SU-DHL-6 (cell line): ENCODE data around the gene SLC43A1.

Source experiments
- H2AFZ ChIP-seq: fragments of 200-600 bp; sonication (generic); 2 replicates; pipeline ENCODE4 v1.6.1; 2014; ENCODE audit warnings: low read depth, mild to moderate bottlenecking, moderate library complexity, mixed read lengths, antibody characterized with exemption, low read length; ENCODE audit not compliant: severe bottlenecking
- H3F3A ChIP-seq: fragments of 200-600 bp; shearing (Covaris generic); 2 replicates; pipeline ENCODE4 v1.6.0; 2016; ENCODE audit warnings: antibody characterized with exemption, mild to moderate bottlenecking; ENCODE audit not compliant: insufficient read depth
- H3K27ac ChIP-seq: fragments of 200-600 bp; sonication (generic); 2 replicates; pipeline ENCODE4 v1.5.1; 2016; ENCODE audit warnings: low read depth, mild to moderate bottlenecking, low read length, moderate library complexity, mixed read lengths
- H3K27me3 ChIP-seq: fragments of 200-600 bp; sonication (generic), shearing (Covaris generic); 2 replicates; pipeline ENCODE4 v1.6.0; 2014; ENCODE audit warnings: mild to moderate bottlenecking, low read length
- H3K36me3 ChIP-seq: fragments of 200-600 bp; sonication (generic); 2 replicates; pipeline ENCODE4 v1.6.1; 2014; ENCODE audit warnings: mild to moderate bottlenecking, low read length, mixed read lengths
- H3K4me2 ChIP-seq: fragments of 300-600, 200-600 bp; shearing (Covaris generic), sonication (generic); 2 replicates; pipeline ENCODE4 v1.6.0; 2014; ENCODE audit warnings: low read length, low read depth, mild to moderate bottlenecking; ENCODE audit not compliant: poor library complexity, severe bottlenecking
- H3K4me3 ChIP-seq: fragments of 200-600 bp; sonication (generic); 2 replicates; pipeline ENCODE4 v1.5.1; 2014; ENCODE audit warnings: antibody characterized with exemption, low read length, mild to moderate bottlenecking, mixed read lengths; ENCODE audit not compliant: insufficient read depth, poor library complexity, severe bottlenecking
- H3K79me2 ChIP-seq: fragments of 200-600 bp; sonication (generic); 2 replicates; pipeline ENCODE4 v1.6.1; 2014; ENCODE audit warnings: mild to moderate bottlenecking, low read length, moderate library complexity; ENCODE audit not compliant: insufficient read depth
- H3K9ac ChIP-seq: fragments of 200-600 bp; sonication (generic); 2 replicates; pipeline ENCODE4 v1.7.0; 2014; ENCODE audit warnings: mild to moderate bottlenecking, low read length
- H3K9me2 ChIP-seq: fragments of 200-600 bp; sonication (generic); replicated peaks from 2 replicates; pipeline ENCODE4 v1.6.1; 2014; ENCODE audit warnings: low read length; ENCODE audit not compliant: insufficient read depth
- H3K9me3 ChIP-seq: fragments of 200-600 bp; sonication (generic); 2 replicates; pipeline ENCODE4 v1.6.1; 2014; ENCODE audit warnings: low read length, mixed read lengths; ENCODE audit not compliant: insufficient read depth
- H4K20me1 ChIP-seq: fragments of 200-600 bp; sonication (generic); 2 replicates; pipeline ENCODE4 v1.6.1; 2014; ENCODE audit warnings: low read depth, mild to moderate bottlenecking, antibody characterized with exemption, low read length, moderate library complexity, mixed read lengths
- CTCF ChIP-seq: fragments of 200-600 bp; sonication (generic); IDR thresholded peaks from one replicate; pipeline ENCODE4 v1.5.1; 2017; ENCODE audit warnings: antibody characterized with exemption, mild to moderate bottlenecking, low read length, moderate library complexity; ENCODE audit not compliant: insufficient read depth, poor library complexity, severe bottlenecking
- EZH2phosphoT487 ChIP-seq: fragments of 200-600 bp; sonication (generic), shearing (Covaris generic); conservative IDR thresholded peaks from 2 replicates; pipeline ENCODE4 v1.6.1; 2018; ENCODE audit warnings: mild to moderate bottlenecking, antibody characterized with exemption, low read length, moderate library complexity, mixed read lengths

Gene SLC43A1

DNA sequence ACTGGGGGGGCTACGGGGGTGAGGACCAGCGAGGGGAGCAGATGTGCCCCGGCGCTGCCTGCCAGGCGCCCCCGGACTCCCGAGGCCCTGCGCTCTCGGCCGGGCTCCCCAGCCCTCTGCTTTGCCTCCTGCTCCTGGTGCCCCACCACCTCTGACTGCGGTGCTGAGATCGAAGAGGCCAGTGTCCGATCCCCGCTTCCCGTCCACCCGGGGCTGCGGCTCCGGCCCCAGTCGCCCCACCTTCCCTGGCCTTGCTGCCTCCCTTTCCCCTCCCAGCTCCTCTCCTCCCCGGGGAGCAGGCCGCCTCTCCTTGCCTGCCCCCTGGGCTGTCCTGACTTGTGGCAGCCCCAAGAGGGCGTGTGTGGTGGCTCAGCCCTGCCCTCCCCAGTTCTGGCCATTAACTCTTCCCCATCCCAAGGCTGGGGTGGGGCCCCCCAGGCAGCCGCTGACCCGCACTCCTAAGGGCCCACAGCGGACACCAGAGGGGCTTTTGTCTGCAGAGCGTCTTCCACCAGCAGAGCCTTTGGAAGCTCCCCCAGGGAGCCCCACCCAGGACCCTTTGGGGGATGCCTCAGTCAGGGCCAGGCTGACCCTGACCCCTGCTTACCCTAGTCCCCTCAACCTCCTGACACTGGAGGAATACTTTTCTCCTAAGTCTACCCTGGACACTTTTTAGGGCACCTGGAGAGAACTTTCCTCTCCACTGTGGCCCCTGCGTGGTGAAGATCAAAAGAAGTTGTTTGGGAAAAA lies 38.6 kb downstream of the SLC43A1 start:
- H2AFZ ChIP-seq, result no peak overlapping the region
- H3K4me3 ChIP-seq, result no peak overlapping the region

DNA sequence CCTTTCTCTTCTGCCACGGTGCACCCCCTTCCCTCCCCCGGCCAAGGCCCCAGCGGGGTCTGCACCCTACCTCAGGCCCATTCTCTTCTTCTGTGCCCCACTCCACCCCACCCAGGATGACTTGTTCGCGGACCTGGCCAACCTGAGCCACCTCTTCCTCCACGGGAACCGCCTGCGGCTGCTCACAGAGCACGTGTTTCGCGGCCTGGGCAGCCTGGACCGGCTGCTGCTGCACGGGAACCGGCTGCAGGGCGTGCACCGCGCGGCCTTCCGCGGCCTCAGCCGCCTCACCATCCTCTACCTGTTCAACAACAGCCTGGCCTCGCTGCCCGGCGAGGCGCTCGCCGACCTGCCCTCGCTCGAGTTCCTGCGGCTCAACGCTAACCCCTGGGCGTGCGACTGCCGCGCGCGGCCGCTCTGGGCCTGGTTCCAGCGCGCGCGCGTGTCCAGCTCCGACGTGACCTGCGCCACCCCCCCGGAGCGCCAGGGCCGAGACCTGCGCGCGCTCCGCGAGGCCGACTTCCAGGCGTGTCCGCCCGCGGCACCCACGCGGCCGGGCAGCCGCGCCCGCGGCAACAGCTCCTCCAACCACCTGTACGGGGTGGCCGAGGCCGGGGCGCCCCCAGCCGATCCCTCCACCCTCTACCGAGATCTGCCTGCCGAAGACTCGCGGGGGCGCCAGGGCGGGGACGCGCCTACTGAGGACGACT lies 39.3 kb downstream of the SLC43A1 start:
- peak overlapping the region; percentile 28 for H3K4me2 ChIP-seq
- no peak overlapping the region for H3K4me3 ChIP-seq
- H3K9me3 ChIP-seq, result no peaks in the 10 kb centered on the region
- no peaks in the 10 kb centered on the region for H3K79me2 ChIP-seq
- no peaks in the 10 kb centered on the region for H3K27me3 ChIP-seq
- TF ChIP-seq CTCF (no peak), EZH2phosphoT487 (no peak)
- H3K27ac ChIP-seq, result no peak overlapping the region
- H3K9ac ChIP-seq, result no peak overlapping the region; the same call in 1 of the 2 replicates
- H4K20me1 ChIP-seq, result no peaks in the 10 kb centered on the region
- H3F3A ChIP-seq, result no peaks in the 10 kb centered on the region
- no peak overlapping the region for H2AFZ ChIP-seq
- no peaks in the 10 kb centered on the region for H3K36me3 ChIP-seq
- H3K9me2 ChIP-seq, result no peaks in the 10 kb centered on the region

More for the DNA sequence above, 38.6 kb downstream of the SLC43A1 start:
- H4K20me1 ChIP-seq, result no peaks in the 10 kb centered on the region
- H3K79me2 ChIP-seq, result no peaks in the 10 kb centered on the region
- H3K9ac ChIP-seq, result no peak overlapping the region; the same call in 1 of the 2 replicates
- TF ChIP-seq CTCF, result peak; percentile 38
- no peak for TF ChIP-seq EZH2phosphoT487
- no peaks in the 10 kb centered on the region for H3K9me3 ChIP-seq
- H3F3A ChIP-seq, result no peaks in the 10 kb centered on the region
- no peaks in the 10 kb centered on the region for H3K27me3 ChIP-seq
- no peaks in the 10 kb centered on the region for H3K9me2 ChIP-seq
- H3K4me2 ChIP-seq, result peak overlapping the region; percentile 28
- no peak overlapping the region for H3K27ac ChIP-seq
- H3K36me3 ChIP-seq, result no peaks in the 10 kb centered on the region

- H3F3A ChIP-seq, result no peaks in the 10 kb centered on the region
- no peak overlapping the region for H3K27ac ChIP-seq
- no peak overlapping the region for H3K4me2 ChIP-seq
- H3K9me2 ChIP-seq, result no peaks in the 10 kb centered on the region
- H3K79me2 ChIP-seq, result no peaks in the 10 kb centered on the region
- no peak for TF ChIP-seq CTCF
- TF ChIP-seq EZH2phosphoT487, result no peak
- H3K9me3 ChIP-seq, result no peaks in the 10 kb centered on the region
- H4K20me1 ChIP-seq, result no peaks in the 10 kb centered on the region
- H3K4me3 ChIP-seq, result no peak overlapping the region
- no peaks in the 10 kb centered on the region for H3K27me3 ChIP-seq
- H3K36me3 ChIP-seq, result no peaks in the 10 kb centered on the region
- no peak overlapping the region for H3K9ac ChIP-seq
- H2AFZ ChIP-seq, result no peak overlapping the region
Observed at GRCh38 chr11:57475671-57476046, 39.8 kb downstream of the SLC43A1 start.
